SK-N-SH treated with all-trans-retinoic acid at 6 μM for 48 hours (cell line): ENCODE measurements around the gene ENSA.

Source experiments
- ATAC-seq: fragments of 200-7000 bp; cut with Tn5 transposase; 3 replicates; pipeline ENCODE4 v1.9.1; 2020; ENCODE audit warnings: mild to moderate bottlenecking, moderate library complexity
- ARNTL ChIP-seq: fragments of 450-650 bp; formaldehyde crosslinking; IDR thresholded peaks from 2 replicates; pipeline ENCODE4 v1.5.0; 2020; ENCODE audit warnings: low read depth, mild to moderate bottlenecking, moderate library complexity, borderline replicate concordance
- BACH2 ChIP-seq: fragments of 250-450 bp; sonication (Bioruptor Pico); IDR thresholded peaks from 2 replicates; pipeline ENCODE4 v1.9.0; 2021; ENCODE audit warnings: mild to moderate bottlenecking, borderline replicate concordance
- CSDC2 ChIP-seq: fragments of 250-450 bp; sonication (Bioruptor Pico); IDR thresholded peaks from 2 replicates; pipeline ENCODE4 v1.5.0; 2020; ENCODE audit warnings: mild to moderate bottlenecking, moderate library complexity
- ESRRG ChIP-seq: fragments of 250-450 bp; sonication (Bioruptor Pico); IDR thresholded peaks from 2 replicates; pipeline ENCODE4 v1.6.1; 2021; ENCODE audit warnings: mild to moderate bottlenecking
- GLIS3 ChIP-seq: fragments of 250-450 bp; sonication (Bioruptor Pico); IDR thresholded peaks from 2 replicates; pipeline ENCODE4 v1.5.0; 2020; ENCODE audit warnings: mild to moderate bottlenecking, moderate library complexity
- ISL1 ChIP-seq: fragments of 250-450 bp; sonication (Bioruptor Pico); IDR thresholded peaks from 2 replicates; pipeline ENCODE4 v2.1.2; 2022; ENCODE audit warnings: mild to moderate bottlenecking, moderate library complexity
- OSR1 ChIP-seq: fragments of 250-450 bp; sonication (Bioruptor Pico); IDR thresholded peaks from 2 replicates; pipeline ENCODE4 v1.8.0; 2022; ENCODE audit warnings: moderate library complexity, mild to moderate bottlenecking, inconsistent platforms
- PPARA ChIP-seq: fragments of 250-450 bp; sonication (Bioruptor Pico); IDR thresholded peaks from 2 replicates; pipeline ENCODE4 v1.5.0; 2020; ENCODE audit warnings: mild to moderate bottlenecking, borderline replicate concordance
- RARB ChIP-seq: fragments of 250-450 bp; sonication (Bioruptor Pico); IDR thresholded peaks from 2 replicates; pipeline ENCODE4 v1.8.0; 2021; ENCODE audit warnings: mild to moderate bottlenecking, moderate library complexity
- SNAI2 ChIP-seq: fragments of 250-450 bp; sonication (Bioruptor Pico); IDR thresholded peaks from 2 replicates; pipeline ENCODE4 v1.5.0; 2020; ENCODE audit warnings: mild to moderate bottlenecking, moderate library complexity
- TCF4 ChIP-seq: fragments of 250-450 bp; sonication (Bioruptor Pico); IDR thresholded peaks from 2 replicates; pipeline ENCODE4 v1.8.0; 2021; ENCODE audit warnings: mild to moderate bottlenecking, moderate library complexity, borderline replicate concordance
- TOX ChIP-seq: fragments of 250-450 bp; sonication (Bioruptor Pico); IDR thresholded peaks from 2 replicates; pipeline ENCODE4 v1.8.0; 2021; ENCODE audit warnings: mild to moderate bottlenecking, moderate library complexity, borderline replicate concordance
- ZC3H10 ChIP-seq: fragments of 250-450 bp; sonication (Bioruptor Pico); IDR thresholded peaks from 2 replicates; pipeline ENCODE4 v1.5.1; 2021; ENCODE audit warnings: mild to moderate bottlenecking, moderate library complexity
- ZFP3 ChIP-seq: fragments of 250-450 bp; sonication (Bioruptor Pico); IDR thresholded peaks from 2 replicates; pipeline ENCODE4 v1.5.0; 2020; ENCODE audit warnings: mild to moderate bottlenecking, moderate library complexity
- ZFP30 ChIP-seq: fragments of 450-650 bp; formaldehyde crosslinking; IDR thresholded peaks from 2 replicates; pipeline ENCODE4 v1.5.0; 2022; ENCODE audit warnings: mild to moderate bottlenecking, moderate library complexity
- ZNF565 ChIP-seq: fragments of 450-650 bp; formaldehyde crosslinking; conservative IDR thresholded peaks from 2 replicates; pipeline ENCODE4 v1.5.0; 2020; ENCODE audit warnings: low read depth, mild to moderate bottlenecking, moderate library complexity
- ZNF70 ChIP-seq: fragments of 450-650 bp; formaldehyde crosslinking; IDR thresholded peaks from 2 replicates; pipeline ENCODE4 v1.5.0; 2020; ENCODE audit warnings: mild to moderate bottlenecking, moderate library complexity
- ZNF8 ChIP-seq: fragments of 450-650 bp; formaldehyde crosslinking; IDR thresholded peaks from 2 replicates; pipeline ENCODE4 v1.5.0; 2020; ENCODE audit warnings: mild to moderate bottlenecking, moderate library complexity
- TF ChIP-seq, protein P1 (sequence below): fragments of 250-450 bp; sonication (Bioruptor Pico); IDR thresholded peaks from 2 replicates; pipeline ENCODE4 v1.8.0; 2020; ENCODE audit warnings: mild to moderate bottlenecking, moderate library complexity, borderline replicate concordance
- TF ChIP-seq, protein P2 (sequence below): fragments of 250-450 bp; sonication (Bioruptor Pico); IDR thresholded peaks from 2 replicates; pipeline ENCODE4 v1.8.0; 2021; ENCODE audit warnings: low read depth, mild to moderate bottlenecking, moderate library complexity, borderline replicate concordance
- TF ChIP-seq, protein P3 (sequence below): fragments of 250-450 bp; sonication (Bioruptor Pico); IDR thresholded peaks from 2 replicates; pipeline ENCODE4 v1.5.0; 2020; ENCODE audit warnings: mild to moderate bottlenecking, moderate library complexity
- TF ChIP-seq, protein P4 (sequence below): fragments of 250-450 bp; sonication (Bioruptor Pico); IDR thresholded peaks from 2 replicates; pipeline ENCODE4 v1.5.1; 2021; ENCODE audit warnings: mild to moderate bottlenecking, moderate library complexity
- TF ChIP-seq, protein P5 (sequence below): fragments of 250-450 bp; sonication (Bioruptor Pico); IDR thresholded peaks from 2 replicates; pipeline ENCODE4 v1.5.1; 2020; ENCODE audit warnings: low read depth, mild to moderate bottlenecking, moderate library complexity

The ENSA gene

DNA sequence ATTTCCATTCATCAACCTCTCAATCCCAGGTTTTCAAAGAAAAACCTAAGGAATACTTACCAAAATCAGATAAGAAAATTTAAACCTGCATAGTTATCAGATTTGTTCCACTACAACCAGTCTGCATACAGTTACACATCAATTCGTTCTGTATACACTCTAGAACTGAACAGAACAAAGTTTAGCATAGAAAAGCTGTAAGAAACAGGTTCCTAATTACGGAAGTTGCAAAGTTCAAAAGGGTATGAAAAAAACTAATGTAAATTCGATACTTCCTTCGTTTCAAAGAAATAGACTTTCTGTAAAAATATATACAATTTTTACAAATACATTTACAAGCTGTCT is 53.1 kb downstream of the ENSA start (continued):
- TF ChIP-seq, protein P1, sequence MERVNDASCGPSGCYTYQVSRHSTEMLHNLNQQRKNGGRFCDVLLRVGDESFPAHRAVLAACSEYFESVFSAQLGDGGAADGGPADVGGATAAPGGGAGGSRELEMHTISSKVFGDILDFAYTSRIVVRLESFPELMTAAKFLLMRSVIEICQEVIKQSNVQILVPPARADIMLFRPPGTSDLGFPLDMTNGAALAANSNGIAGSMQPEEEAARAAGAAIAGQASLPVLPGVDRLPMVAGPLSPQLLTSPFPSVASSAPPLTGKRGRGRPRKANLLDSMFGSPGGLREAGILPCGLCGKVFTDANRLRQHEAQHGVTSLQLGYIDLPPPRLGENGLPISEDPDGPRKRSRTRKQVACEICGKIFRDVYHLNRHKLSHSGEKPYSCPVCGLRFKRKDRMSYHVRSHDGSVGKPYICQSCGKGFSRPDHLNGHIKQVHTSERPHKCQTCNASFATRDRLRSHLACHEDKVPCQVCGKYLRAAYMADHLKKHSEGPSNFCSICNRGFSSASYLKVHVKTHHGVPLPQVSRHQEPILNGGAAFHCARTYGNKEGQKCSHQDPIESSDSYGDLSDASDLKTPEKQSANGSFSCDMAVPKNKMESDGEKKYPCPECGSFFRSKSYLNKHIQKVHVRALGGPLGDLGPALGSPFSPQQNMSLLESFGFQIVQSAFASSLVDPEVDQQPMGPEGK: no peak
- TF ChIP-seq ARNTL (CRISPR knock-in tag): no peak

DNA sequence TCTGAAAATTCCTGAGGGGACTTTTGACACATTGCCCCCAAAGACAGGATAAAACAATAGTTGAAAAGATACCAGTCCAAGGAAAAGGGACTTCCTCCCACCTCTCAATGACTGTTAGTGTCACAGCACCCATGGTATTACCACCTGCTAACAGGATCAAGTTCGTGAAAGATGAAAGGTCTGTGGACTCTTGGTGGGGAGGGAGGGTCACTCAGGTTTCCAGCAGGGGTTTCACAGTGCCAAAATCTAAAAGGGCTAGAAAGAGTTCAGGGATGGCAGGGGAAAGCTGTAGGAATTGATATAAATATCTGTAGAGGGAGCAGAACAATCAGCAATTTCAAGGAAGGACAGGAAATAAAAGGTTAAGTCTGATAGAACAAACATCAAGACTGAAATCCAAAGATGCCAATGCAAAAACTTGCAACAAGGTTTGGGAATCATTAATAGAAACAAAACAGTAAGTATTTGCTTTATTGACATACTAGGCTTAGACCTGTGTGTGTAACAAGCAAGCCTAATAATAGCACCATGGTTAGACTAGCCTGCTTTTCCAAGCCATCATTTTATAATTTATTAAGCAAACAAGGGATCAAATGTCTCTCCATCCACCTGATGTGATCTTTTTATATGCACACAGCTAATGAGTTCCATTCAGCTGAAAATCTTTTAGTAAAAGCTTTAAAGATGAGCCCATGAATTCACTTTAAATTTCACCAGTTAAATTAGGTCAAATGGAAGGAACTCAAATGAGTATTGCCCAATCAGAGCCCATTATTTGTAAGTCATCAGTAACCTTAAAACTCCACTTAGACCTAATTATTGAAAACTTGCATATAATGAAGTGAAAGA is 53.7 kb downstream of the ENSA start:
- ATAC-seq: no peak
- TF ChIP-seq BACH2: no peak
- no peak for TF ChIP-seq CSDC2 (CRISPR knock-in tag)
- TF ChIP-seq GLIS3 (CRISPR knock-in tag): no peak
- TF ChIP-seq ISL1 (CRISPR knock-in tag): no peak
- no peak for TF ChIP-seq OSR1 (CRISPR knock-in tag)
- TF ChIP-seq ZNF565 (CRISPR knock-in tag): no peak
- no peak for TF ChIP-seq TCF4 (CRISPR knock-in tag)
- TF ChIP-seq, protein P2, sequence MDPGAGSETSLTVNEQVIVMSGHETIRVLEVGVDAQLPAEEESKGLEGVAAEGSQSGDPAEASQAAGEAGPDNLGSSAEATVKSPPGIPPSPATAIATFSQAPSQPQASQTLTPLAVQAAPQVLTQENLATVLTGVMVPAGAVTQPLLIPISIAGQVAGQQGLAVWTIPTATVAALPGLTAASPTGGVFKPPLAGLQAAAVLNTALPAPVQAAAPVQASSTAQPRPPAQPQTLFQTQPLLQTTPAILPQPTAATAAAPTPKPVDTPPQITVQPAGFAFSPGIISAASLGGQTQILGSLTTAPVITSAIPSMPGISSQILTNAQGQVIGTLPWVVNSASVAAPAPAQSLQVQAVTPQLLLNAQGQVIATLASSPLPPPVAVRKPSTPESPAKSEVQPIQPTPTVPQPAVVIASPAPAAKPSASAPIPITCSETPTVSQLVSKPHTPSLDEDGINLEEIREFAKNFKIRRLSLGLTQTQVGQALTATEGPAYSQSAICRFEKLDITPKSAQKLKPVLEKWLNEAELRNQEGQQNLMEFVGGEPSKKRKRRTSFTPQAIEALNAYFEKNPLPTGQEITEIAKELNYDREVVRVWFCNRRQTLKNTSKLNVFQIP (CRISPR knock-in tag): no peak
- no peak for TF ChIP-seq ZNF70 (CRISPR knock-in tag)
- peak; percentile 33; the same call in 1 of the 2 replicates for TF ChIP-seq ZC3H10 (CRISPR knock-in tag)
- no peak; the same call in 1 of the 2 replicates for TF ChIP-seq ZNF8 (CRISPR knock-in tag)
- TF ChIP-seq SNAI2 (CRISPR knock-in tag): no peak
- TF ChIP-seq, protein P3, sequence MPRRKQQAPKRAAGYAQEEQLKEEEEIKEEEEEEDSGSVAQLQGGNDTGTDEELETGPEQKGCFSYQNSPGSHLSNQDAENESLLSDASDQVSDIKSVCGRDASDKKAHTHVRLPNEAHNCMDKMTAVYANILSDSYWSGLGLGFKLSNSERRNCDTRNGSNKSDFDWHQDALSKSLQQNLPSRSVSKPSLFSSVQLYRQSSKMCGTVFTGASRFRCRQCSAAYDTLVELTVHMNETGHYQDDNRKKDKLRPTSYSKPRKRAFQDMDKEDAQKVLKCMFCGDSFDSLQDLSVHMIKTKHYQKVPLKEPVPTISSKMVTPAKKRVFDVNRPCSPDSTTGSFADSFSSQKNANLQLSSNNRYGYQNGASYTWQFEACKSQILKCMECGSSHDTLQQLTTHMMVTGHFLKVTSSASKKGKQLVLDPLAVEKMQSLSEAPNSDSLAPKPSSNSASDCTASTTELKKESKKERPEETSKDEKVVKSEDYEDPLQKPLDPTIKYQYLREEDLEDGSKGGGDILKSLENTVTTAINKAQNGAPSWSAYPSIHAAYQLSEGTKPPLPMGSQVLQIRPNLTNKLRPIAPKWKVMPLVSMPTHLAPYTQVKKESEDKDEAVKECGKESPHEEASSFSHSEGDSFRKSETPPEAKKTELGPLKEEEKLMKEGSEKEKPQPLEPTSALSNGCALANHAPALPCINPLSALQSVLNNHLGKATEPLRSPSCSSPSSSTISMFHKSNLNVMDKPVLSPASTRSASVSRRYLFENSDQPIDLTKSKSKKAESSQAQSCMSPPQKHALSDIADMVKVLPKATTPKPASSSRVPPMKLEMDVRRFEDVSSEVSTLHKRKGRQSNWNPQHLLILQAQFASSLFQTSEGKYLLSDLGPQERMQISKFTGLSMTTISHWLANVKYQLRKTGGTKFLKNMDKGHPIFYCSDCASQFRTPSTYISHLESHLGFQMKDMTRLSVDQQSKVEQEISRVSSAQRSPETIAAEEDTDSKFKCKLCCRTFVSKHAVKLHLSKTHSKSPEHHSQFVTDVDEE (CRISPR knock-in tag): no peak
- no peak for TF ChIP-seq ESRRG (CRISPR knock-in tag)
- 0 out of 2 replicates have a peak, but pooled peaks have one; percentile 9 for TF ChIP-seq ARNTL (CRISPR knock-in tag)
- TF ChIP-seq, protein P4, sequence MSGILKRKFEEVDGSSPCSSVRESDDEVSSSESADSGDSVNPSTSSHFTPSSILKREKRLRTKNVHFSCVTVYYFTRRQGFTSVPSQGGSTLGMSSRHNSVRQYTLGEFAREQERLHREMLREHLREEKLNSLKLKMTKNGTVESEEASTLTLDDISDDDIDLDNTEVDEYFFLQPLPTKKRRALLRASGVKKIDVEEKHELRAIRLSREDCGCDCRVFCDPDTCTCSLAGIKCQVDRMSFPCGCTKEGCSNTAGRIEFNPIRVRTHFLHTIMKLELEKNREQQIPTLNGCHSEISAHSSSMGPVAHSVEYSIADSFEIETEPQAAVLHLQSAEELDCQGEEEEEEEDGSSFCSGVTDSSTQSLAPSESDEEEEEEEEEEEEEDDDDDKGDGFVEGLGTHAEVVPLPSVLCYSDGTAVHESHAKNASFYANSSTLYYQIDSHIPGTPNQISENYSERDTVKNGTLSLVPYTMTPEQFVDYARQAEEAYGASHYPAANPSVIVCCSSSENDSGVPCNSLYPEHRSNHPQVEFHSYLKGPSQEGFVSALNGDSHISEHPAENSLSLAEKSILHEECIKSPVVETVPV: no peak; the same call in 1 of the 2 replicates
- TF ChIP-seq, protein P5, sequence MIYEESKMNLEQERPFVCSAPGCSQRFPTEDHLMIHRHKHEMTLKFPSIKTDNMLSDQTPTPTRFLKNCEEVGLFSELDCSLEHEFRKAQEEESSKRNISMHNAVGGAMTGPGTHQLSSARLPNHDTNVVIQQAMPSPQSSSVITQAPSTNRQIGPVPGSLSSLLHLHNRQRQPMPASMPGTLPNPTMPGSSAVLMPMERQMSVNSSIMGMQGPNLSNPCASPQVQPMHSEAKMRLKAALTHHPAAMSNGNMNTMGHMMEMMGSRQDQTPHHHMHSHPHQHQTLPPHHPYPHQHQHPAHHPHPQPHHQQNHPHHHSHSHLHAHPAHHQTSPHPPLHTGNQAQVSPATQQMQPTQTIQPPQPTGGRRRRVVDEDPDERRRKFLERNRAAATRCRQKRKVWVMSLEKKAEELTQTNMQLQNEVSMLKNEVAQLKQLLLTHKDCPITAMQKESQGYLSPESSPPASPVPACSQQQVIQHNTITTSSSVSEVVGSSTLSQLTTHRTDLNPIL (CRISPR knock-in tag): peak; percentile 36; the same call in 1 of the 2 replicates
- TF ChIP-seq, protein P1: no peak
- TF ChIP-seq ZFP3 (CRISPR knock-in tag): no peak
- TF ChIP-seq RARB: no peak; the same call in 1 of the 2 replicates
- 0 out of 2 replicates have a peak, but pooled peaks have one; percentile 9 for TF ChIP-seq ZFP30 (CRISPR knock-in tag)
- no peak for TF ChIP-seq PPARA
- TF ChIP-seq TOX (CRISPR knock-in tag): peak; percentile 26; the same call in 1 of the 2 replicates
